Measurements from ENCODE around the gene PLCG1. TPM values are rescaled to one million over a fixed set of nuclear protein-coding genes. Genes with fewer than 3 reads are reported as not detected.

The PLCG1 gene
- total and polyA plus RNA-seq, 2 of the 8 experiments (the other 6 are each of a cell fraction or from before 2014, with no cell fraction given) = 103 to 154 TPM

- H3K4me3 ChIP-seq (ENCODE audit: extremely low read depth in 1 of 4, insufficient read depth in 2 of 4, low read depth in 3 of 4, low read length in 4 of 4) = no peak overlapping the region
- peak in 1 of 2 experiments; percentile 51; a peak in 1 of 3 replicates for TF ChIP-seq POLR2A (IDR thresholded peaks at IDR 0.05; ENCODE audit: control extremely low read depth in 1 of 2, low read depth in 2 of 2, low read length in 2 of 2)
- TF ChIP-seq SIN3A (conservative IDR thresholded peaks at IDR 0.05 in 1 of 2, IDR thresholded peaks at IDR 0.05 in 1 of 2; ENCODE audit: low read depth in 1 of 2, low read length in 2 of 2) = no peak
- no peak overlapping the region for H3K4me2 ChIP-seq (ENCODE audit: insufficient read depth in 1 of 2, low read depth in 2 of 2, low read length in 2 of 2)
- no peak overlapping the region for H4K91ac ChIP-seq (replicated peaks; ENCODE audit: insufficient read length, low read length)
- WGBS, 2 experiments (ENCODE audit: extremely low coverage in 1 of 2, insufficient coverage in 1 of 2, insufficient read length in 1 of 2, insufficient replicate concordance in 2 of 2, low coverage in 1 of 2, low lambda C conversion rate in 2 of 2, missing lambda C conversion rate in 1 of 2) = 94% methylated on average over 11 of the region's 11 CpGs; no CpG with 5 or more reads in 1 of the 2 experiments
- no peak for DNase-seq (ENCODE audit: low read depth in 1 of 2, low spot score in 2 of 2)
- no peak overlapping the region for H3K14ac ChIP-seq (ENCODE audit: insufficient read length)
- H3K9me3 ChIP-seq (ENCODE audit: insufficient read depth in 2 of 2, low read depth in 1 of 2, low read length in 1 of 2) = no peaks in the 10 kb centered on the region
- no peak overlapping the region for H4K8ac ChIP-seq (ENCODE audit: extremely low read depth, insufficient read depth, low read length)
- POLR2A ChIA-PET (ENCODE audit: partially characterized antibody) = interaction anchor here (0.9 to 6.1 kb wide), 4 partner anchors 13 to 32 kb away, joined by 3 to 23 read pairs (median 3); no protein-coding TSS in a partner anchor
- H3K27me3 ChIP-seq (replicated peaks in 1 of 4; ENCODE audit: control insufficient read depth in 3 of 4, extremely low read depth in 1 of 4, insufficient read depth in 3 of 4, low read length in 3 of 4) = no peaks in the 10 kb centered on the region
- H2BK5ac ChIP-seq (ENCODE audit: low read depth, low read length) = no peak overlapping the region
- H3K79me2 ChIP-seq (ENCODE audit: control insufficient read depth in 1 of 2, insufficient read depth in 2 of 2, low read length in 2 of 2) = no peaks in the 10 kb centered on the region
- H3K9ac ChIP-seq (replicated peaks in 1 of 4; ENCODE audit: extremely low read depth in 1 of 4, low read depth in 3 of 4, low read length in 3 of 4) = no peak overlapping the region
- H2BK12ac ChIP-seq (ENCODE audit: low read depth, low read length) = no peak overlapping the region
- FAIRE-seq = no peak
- no peak overlapping the region for H3K4ac ChIP-seq (replicated peaks; ENCODE audit: insufficient read length, low read depth, low read length)
- H3K23ac ChIP-seq (ENCODE audit: insufficient read length) = no peak overlapping the region
- no peak overlapping the region for H2BK15ac ChIP-seq (ENCODE audit: low read length)
- no peak overlapping the region for H2AK5ac ChIP-seq (ENCODE audit: low read depth, low read length)
- H3K79me1 ChIP-seq (ENCODE audit: low read depth, low read length) = no peaks in the 10 kb centered on the region; the same call in 1 of the 2 replicates
- H3K36me3 ChIP-seq (ENCODE audit: control insufficient read depth in 2 of 4, insufficient read depth in 4 of 4, low read length in 3 of 4) = peaks cover 59 to 88% (median 82%) of the 10 kb centered on the region in 4 experiments
- no peaks in the 10 kb centered on the region for H3K23me2 ChIP-seq (ENCODE audit: low read depth, low read length)
- H4K20me1 ChIP-seq (replicated peaks in 1 of 2; ENCODE audit: control insufficient read depth in 1 of 2, insufficient read depth in 2 of 2, low read length in 2 of 2) = peaks cover 14 to 16% of the 10 kb centered on the region in 2 experiments
- H3K56ac ChIP-seq (replicated peaks; ENCODE audit: insufficient read length, low read depth, low read length) = no peak overlapping the region
- no peaks in the 10 kb centered on the region; a peak in 1 of 7 replicates for H3K4me1 ChIP-seq (replicated peaks in 1 of 4; ENCODE audit: control insufficient read depth in 3 of 4, insufficient read depth in 4 of 4, low read length in 3 of 4)
- H3K18ac ChIP-seq (ENCODE audit: extremely low read depth, low read length) = no peak overlapping the region
- H2AFZ ChIP-seq (ENCODE audit: low read length) = no peak overlapping the region
- no peak overlapping the region for H2BK20ac ChIP-seq (ENCODE audit: low read length)
- no peak overlapping the region for H2BK120ac ChIP-seq (replicated peaks; ENCODE audit: low read depth, low read length)
- no peak overlapping the region for H4K5ac ChIP-seq (ENCODE audit: insufficient read length, low read depth, low read length)
- CTCF ChIA-PET (ENCODE audit: partially characterized antibody) = interaction anchor here (0.6 to 4.8 kb wide), 4 partner anchors 27 to 171 kb away, joined by 4 to 35 read pairs (median 10); partner anchors contain the start of gene LPIN3
- H3K27ac ChIP-seq (ENCODE audit: low read depth, low read length) = no peak overlapping the region
Observed at GRCh38 chr20:41167481-41168253, 30.3 kb downstream of the PLCG1 start.
